Measurements from ENCODE around the gene CDADC1.

DNA sequence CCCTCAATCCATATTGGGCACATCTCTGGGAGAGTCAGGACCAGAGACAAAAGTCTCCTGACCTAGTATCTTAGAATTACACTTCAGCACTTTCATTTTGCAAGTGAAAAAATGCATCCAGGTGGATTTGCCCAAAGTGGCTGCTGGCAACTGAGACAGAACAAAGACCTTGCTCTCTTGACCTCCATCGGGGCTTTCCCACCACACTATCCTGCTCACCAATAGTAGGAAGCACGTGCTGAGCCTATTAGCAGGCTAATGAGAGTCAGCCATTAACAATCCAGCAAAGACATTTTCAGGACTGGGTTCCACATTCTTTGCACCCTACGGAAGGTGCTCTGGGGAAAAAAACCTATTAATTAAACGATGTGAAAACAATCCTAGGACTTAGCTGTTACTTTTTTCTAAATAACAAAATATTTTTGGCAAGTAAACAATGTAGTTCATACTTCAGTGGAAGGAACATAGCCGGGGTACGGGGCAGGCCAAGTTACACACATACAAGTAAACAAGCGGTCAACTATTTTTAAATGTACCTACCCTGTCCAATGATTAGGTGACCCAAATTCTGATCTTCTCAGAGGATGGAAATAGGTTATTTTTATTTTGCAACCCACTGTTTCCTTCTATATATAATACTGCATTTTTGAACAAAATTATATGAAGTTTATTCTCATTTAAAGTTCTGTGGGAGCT lies 78.6 kb downstream of the CDADC1 start:
- no peak for TF ChIP-seq CTCF (IDR thresholded peaks at IDR 0.05)
- TF ChIP-seq EZH2phosphoT487 (IDR thresholded peaks at IDR 0.05; ENCODE audit: borderline replicate concordance, low read depth) = no peak
- TF ChIP-seq YY1 (IDR thresholded peaks at IDR 0.05; ENCODE audit: low read depth) = no peak
- TF ChIP-seq USF2 (IDR thresholded peaks at IDR 0.05; ENCODE audit: borderline replicate concordance, low read depth, low read length) = no peak
- no peak for TF ChIP-seq GATA2 (CRISPR knock-in tag; IDR thresholded peaks at IDR 0.05)
- no peak for TF ChIP-seq MAX (IDR thresholded peaks at IDR 0.05; ENCODE audit: low read depth)

All from SK-N-SH (cell line).